Measurements from ENCODE around the gene ZNF222. TPM values are rescaled to one million over a fixed set of nuclear protein-coding genes. Genes with fewer than 3 reads are reported as not detected.
A peak's percentile ranks its signal among the peaks of the same experiment; 100 is the strongest.

ZNF222 gene
- total RNA-seq, 1 donor from 2014 or later, result 6.0 TPM

- ATAC-seq (ENCODE audit: low read depth) (no peak), DNase-seq (no peak)
- Mint-ChIP-seq H3K9me3 (peaks cover 41% of the 10 kb centered on the region), H3K36me3 (ENCODE audit: low read depth) (peaks cover 44% of the 10 kb centered on the region), H3K27me3 (peaks cover 11% of the 10 kb centered on the region), H3K4me1 (peaks cover 18% of the 10 kb centered on the region), H3K27ac (peak overlapping the region; percentile 85), H3K4me3 (peak overlapping the region; percentile 98)
- ChIA-PET POLR2A (interaction anchor here (0.8 kb wide), 1 partner anchor 90 kb away, joined by 4 read pairs; the partner anchor contains the start of gene ZNF45), CTCF (no interaction called here)
- intact Hi-C loops (cut with micrococcal nuclease), result loop anchor here (1.0 to 2.0 kb wide), 4 partner anchors 22 to 182 kb away; partner anchors contain the start of genes ZNF224, ZNF230 and ZNF284
- TF ChIP-seq CTCF (IDR thresholded peaks at IDR 0.05), result no peak
These were observed 321 bp upstream of the ZNF222 start for GRCh38 chr19:44024900-44025216.

DNA sequence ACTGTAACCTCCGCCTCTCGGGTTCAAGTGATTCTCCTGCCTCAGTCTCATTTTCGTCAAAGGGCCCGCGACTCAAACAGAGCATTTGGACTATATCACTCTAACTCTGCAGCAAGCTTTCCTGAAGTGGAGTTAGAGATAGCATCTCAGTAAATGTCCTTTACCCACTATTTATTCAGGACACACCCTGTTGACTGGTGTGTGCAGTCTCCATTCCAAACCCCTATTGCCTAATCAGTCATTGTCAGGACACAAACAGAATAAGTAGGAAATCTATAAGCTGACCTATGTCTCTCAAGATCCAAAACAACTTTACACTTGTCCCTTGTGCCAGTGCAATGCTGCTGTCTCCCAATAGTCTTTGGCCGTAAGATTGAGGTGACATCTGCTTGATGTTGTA, 1.4 kb downstream of the ZNF222 start:
- intact Hi-C loops (cut with micrococcal nuclease), result no loop called here
- Mint-ChIP-seq H3K36me3 (ENCODE audit: low read depth) (peaks cover 60% of the 10 kb centered on the region), H3K4me1 (peaks cover 18% of the 10 kb centered on the region), H3K27me3 (peaks cover 3% of the 10 kb centered on the region), H3K27ac (no peak overlapping the region), H3K9me3 (peaks cover 35% of the 10 kb centered on the region), H3K4me3 (no peak overlapping the region)
- TF ChIP-seq CTCF (IDR thresholded peaks at IDR 0.05), result no peak
- ChIA-PET CTCF (no interaction called here), POLR2A (interaction anchor here (0.8 kb wide), 1 partner anchor 186 kb away, joined by 4 read pairs; the partner anchor contains the start of gene ZNF227)
- ATAC-seq (ENCODE audit: low read depth) (no peak), DNase-seq (no peak)

DNA sequence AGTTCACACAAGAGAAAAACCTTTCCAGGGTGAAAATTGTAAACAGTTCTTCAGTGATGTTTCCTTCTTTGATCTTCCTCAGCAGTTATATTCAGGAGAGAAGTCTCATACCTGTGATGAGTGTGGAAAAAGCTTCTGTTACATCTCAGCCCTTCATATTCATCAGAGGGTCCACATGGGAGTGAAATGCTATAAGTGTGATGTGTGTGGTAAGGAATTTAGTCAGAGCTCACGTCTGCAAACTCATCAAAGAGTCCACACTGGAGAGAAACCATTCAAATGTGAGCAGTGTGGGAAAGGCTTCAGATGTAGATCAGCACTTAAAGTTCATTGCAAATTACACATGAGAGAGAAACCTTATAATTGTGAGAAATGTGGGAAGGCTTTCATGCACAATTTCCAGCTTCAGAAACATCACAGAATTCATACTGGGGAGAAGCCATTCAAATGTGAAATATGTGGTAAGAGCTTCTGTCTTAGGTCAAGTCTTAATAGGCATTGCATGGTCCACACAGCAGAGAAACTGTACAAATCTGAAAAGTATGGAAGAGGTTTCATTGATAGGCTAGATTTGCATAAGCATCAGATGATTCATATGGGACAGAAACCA, 6.9 kb downstream of the ZNF222 start:
- Mint-ChIP-seq H3K4me1 (no peaks in the 10 kb centered on the region), H3K4me3 (no peak overlapping the region), H3K27ac (no peak overlapping the region), H3K9me3 (peaks cover 50% of the 10 kb centered on the region), H3K27me3 (no peaks in the 10 kb centered on the region), H3K36me3 (ENCODE audit: low read depth) (peaks cover 68% of the 10 kb centered on the region)
- no peak for TF ChIP-seq CTCF (IDR thresholded peaks at IDR 0.05)
- ChIA-PET POLR2A (no interaction called here), CTCF (no interaction called here)
- intact Hi-C loops (cut with micrococcal nuclease), result no loop called here
- ATAC-seq (ENCODE audit: low read depth), result no peak
- DNase-seq, result no peak

- intact Hi-C loops (cut with micrococcal nuclease), result no loop called here
- Mint-ChIP-seq H3K4me1 (no peaks in the 10 kb centered on the region), H3K27me3 (peaks cover 15% of the 10 kb centered on the region), H3K4me3 (no peak overlapping the region), H3K9me3 (peaks cover 42% of the 10 kb centered on the region), H3K36me3 (ENCODE audit: low read depth) (peaks cover 2% of the 10 kb centered on the region), H3K27ac (no peak overlapping the region)
- ATAC-seq (ENCODE audit: low read depth), result no peak
- DNase-seq, result no peak
- CTCF ChIA-PET, result no interaction called here
- POLR2A ChIA-PET, result no interaction called here
- TF ChIP-seq CTCF (IDR thresholded peaks at IDR 0.05), result no peak
These were observed 17.0 kb downstream of the ZNF222 start for GRCh38 chr19:44042147-44042546.

- ATAC-seq (ENCODE audit: low read depth) (peak; percentile 26), DNase-seq (no peak)
- CTCF ChIA-PET, result no interaction called here
- intact Hi-C loops (cut with micrococcal nuclease), result loop anchor here (1.0 kb wide), 2 partner anchors 21 to 43 kb away; partner anchors contain the start of genes ZNF224 and ZNF284
- peak overlapping the region; percentile 94 for H3K4me3 Mint-ChIP-seq
- peaks cover 28% of the 10 kb centered on the region for H3K36me3 Mint-ChIP-seq (ENCODE audit: low read depth)
- H3K27me3 Mint-ChIP-seq, result peaks cover 11% of the 10 kb centered on the region
- H3K27ac Mint-ChIP-seq, result peak overlapping the region; percentile 36
- peaks cover 24% of the 10 kb centered on the region for H3K9me3 Mint-ChIP-seq
- H3K4me1 Mint-ChIP-seq, result peaks cover 29% of the 10 kb centered on the region
- no peak for TF ChIP-seq CTCF (IDR thresholded peaks at IDR 0.05)
- POLR2A ChIA-PET, result interaction anchor here (1.2 to 1.8 kb wide), 2 partner anchors 21 to 44 kb away, joined by 3 to 6 read pairs; partner anchors contain the start of gene ZNF224
These were observed 25.8 kb downstream of the ZNF222 start for GRCh38 chr19:44050740-44051649.

Measured in activated B cell treated with CpG ODN at 0.5 μM for 24 hours (primary cell).